MM.1S (cell line): ENCODE data around the gene GPSM1.
A peak's percentile ranks its signal among the peaks of the same experiment; 100 is the strongest.

Source experiments
- DNase-seq: peaks from one replicate; pipeline ENCODE4 v3.0.0-alpha.2; 2015
- H2AFZ ChIP-seq: fragments of 300-600 bp; sonication (generic); 2 replicates; pipeline ENCODE4 v1.6.0; 2016; ENCODE audit warnings: antibody characterized with exemption, low read length
- H3F3A ChIP-seq: fragments of 300-600 bp; sonication (generic); 2 replicates; pipeline ENCODE4 v1.6.1; 2016; ENCODE audit warnings: mild to moderate bottlenecking, antibody characterized with exemption, low read length, moderate library complexity, mixed read lengths; ENCODE audit not compliant: insufficient read depth
- H3K27ac ChIP-seq: fragments of 300-600 bp; sonication (generic); 2 replicates; pipeline ENCODE4 v1.5.1; 2016; ENCODE audit warnings: mild to moderate bottlenecking, low read length
- H3K27me3 ChIP-seq: fragments of 300-600 bp; sonication (generic); replicated peaks from 2 replicates; pipeline ENCODE4 v1.6.0; 2016; ENCODE audit warnings: low read length; ENCODE audit not compliant: insufficient read depth
- H3K36me3 ChIP-seq: fragments of 300-600 bp; sonication (generic); replicated peaks from 2 replicates; pipeline ENCODE4 v1.6.1; 2016; ENCODE audit warnings: mild to moderate bottlenecking, low read length, mixed read lengths; ENCODE audit not compliant: insufficient read depth
- H3K4me1 ChIP-seq: fragments of 300-600 bp; sonication (generic); 2 replicates; pipeline ENCODE4 v1.6.1; 2016; ENCODE audit warnings: low read length, mixed read lengths
- H3K4me2 ChIP-seq: fragments of 300-600 bp; sonication (generic); 2 replicates; pipeline ENCODE4 v1.6.0; 2016; ENCODE audit warnings: low read depth, low read length
- H3K4me3 ChIP-seq: fragments of 300-600 bp; sonication (generic); 2 replicates; pipeline ENCODE4 v1.5.1; 2016; ENCODE audit warnings: low read length, mixed read lengths
- H3K79me2 ChIP-seq: fragments of 300-600 bp; sonication (generic); 2 replicates; pipeline ENCODE4 v1.6.1; 2016; ENCODE audit warnings: mixed run types, low read length, mixed read lengths
- H3K9ac ChIP-seq: fragments of 300-600 bp; sonication (generic); 2 replicates; pipeline ENCODE4 v1.6.1; 2016; ENCODE audit warnings: low read length, mixed read lengths
- H3K9me2 ChIP-seq: fragments of 300-600 bp; sonication (generic); replicated peaks from 2 replicates; pipeline ENCODE4 v1.6.1; 2016; ENCODE audit warnings: mild to moderate bottlenecking, low read length, mixed read lengths; ENCODE audit not compliant: insufficient read depth
- H3K9me3 ChIP-seq: fragments of 300-600 bp; sonication (generic); replicated peaks from 2 replicates; pipeline ENCODE4 v1.6.1; 2016; ENCODE audit warnings: mild to moderate bottlenecking, low read length, mixed read lengths; ENCODE audit not compliant: insufficient read depth
- H4K20me1 ChIP-seq: fragments of 300-600 bp; sonication (generic); 2 replicates; pipeline ENCODE4 v1.6.1; 2016; ENCODE audit warnings: mild to moderate bottlenecking, low read length, moderate library complexity, mixed read lengths; ENCODE audit not compliant: insufficient read depth
- EZH2 ChIP-seq: fragments of 300-600 bp; sonication (generic); optimal IDR thresholded peaks from 2 replicates; pipeline ENCODE3; 2017; ENCODE audit warnings: low read depth, mild to moderate bottlenecking, antibody characterized with exemption, low read length, mixed read lengths
- EZH2phosphoT487 ChIP-seq: fragments of 300-600 bp; sonication (generic); IDR thresholded peaks from 2 replicates; pipeline ENCODE4 v1.6.1; 2018; ENCODE audit warnings: antibody characterized with exemption, low read length
- TF ChIP-seq, protein P1 (sequence below): fragments of 300-600 bp; sonication (generic); IDR thresholded peaks from 2 replicates; pipeline ENCODE4 v1.5.1; 2016; ENCODE audit warnings: antibody characterized with exemption, low read length, mixed read lengths

Gene GPSM1

GRCh38 chr9:136297016-136297691 lies 30.2 kb upstream of the GPSM1 start:
- peak overlapping the region; percentile 87 for H3K4me2 ChIP-seq
- DNase-seq = peak; percentile 68
- peak overlapping the region; percentile 48 for H3K4me3 ChIP-seq

DNA sequence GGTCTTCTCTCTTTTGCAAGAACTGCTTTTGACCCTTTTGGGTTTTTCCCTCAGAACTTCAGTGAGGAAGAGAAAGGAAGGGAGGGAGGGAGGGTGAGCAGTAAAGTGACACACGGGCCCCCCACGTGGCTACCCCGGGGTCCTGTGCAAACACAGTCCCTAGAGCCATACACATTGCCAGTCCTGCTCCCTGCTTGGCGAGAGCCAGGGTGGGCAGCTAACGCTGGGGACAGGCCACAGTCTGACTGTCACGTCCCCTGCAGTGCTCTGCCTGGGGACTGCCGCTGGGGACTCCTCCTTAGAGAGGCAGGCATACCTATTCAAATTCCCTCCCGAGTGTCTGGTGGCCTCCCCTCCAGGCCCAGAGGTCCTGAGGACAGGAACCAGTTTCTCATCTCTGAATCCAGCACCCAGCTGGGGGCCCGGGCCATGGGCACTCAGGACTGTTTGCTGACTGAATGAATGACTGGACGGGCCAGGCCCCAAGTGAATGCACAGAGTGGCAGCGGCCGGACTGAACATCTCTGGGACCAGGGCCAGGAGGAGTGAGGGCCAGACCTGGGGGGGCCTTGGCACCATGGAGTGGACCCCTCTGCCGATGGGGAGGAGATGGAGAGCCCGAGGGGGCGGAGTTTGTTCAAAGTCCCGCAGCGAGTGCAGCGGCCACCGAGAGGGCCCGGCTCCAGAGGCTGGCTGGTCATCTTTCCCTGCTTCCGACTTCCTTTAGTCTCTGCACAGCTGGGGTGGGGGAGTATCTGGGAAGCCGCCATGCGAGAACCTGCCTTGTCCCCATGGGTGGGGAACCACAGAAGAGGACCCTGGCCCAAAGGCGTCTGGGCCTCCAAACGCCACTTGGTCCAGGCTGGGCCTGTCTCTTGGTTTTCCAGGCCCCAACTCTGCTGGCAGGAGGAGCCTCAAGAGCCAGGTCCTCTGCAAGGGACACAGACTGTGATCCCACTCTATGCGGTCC lies 29.3 kb upstream of the GPSM1 start:
- H3K4me3 ChIP-seq = no peak overlapping the region; the same call in 1 of the 2 replicates
- H3F3A ChIP-seq = peaks cover 13% of the 10 kb centered on the region
- DNase-seq = no peak
- H3K27ac ChIP-seq = peak overlapping the region; percentile 34; the same call in 1 of the 2 replicates
- H2AFZ ChIP-seq = no peak overlapping the region
- no peaks in the 10 kb centered on the region for H3K9me3 ChIP-seq
- H3K36me3 ChIP-seq = no peaks in the 10 kb centered on the region
- TF ChIP-seq, protein P1, sequence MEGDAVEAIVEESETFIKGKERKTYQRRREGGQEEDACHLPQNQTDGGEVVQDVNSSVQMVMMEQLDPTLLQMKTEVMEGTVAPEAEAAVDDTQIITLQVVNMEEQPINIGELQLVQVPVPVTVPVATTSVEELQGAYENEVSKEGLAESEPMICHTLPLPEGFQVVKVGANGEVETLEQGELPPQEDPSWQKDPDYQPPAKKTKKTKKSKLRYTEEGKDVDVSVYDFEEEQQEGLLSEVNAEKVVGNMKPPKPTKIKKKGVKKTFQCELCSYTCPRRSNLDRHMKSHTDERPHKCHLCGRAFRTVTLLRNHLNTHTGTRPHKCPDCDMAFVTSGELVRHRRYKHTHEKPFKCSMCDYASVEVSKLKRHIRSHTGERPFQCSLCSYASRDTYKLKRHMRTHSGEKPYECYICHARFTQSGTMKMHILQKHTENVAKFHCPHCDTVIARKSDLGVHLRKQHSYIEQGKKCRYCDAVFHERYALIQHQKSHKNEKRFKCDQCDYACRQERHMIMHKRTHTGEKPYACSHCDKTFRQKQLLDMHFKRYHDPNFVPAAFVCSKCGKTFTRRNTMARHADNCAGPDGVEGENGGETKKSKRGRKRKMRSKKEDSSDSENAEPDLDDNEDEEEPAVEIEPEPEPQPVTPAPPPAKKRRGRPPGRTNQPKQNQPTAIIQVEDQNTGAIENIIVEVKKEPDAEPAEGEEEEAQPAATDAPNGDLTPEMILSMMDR = no peak
- TF ChIP-seq EZH2phosphoT487 (no peak), EZH2 (no peak)
- H3K9ac ChIP-seq = no peak overlapping the region
- H3K4me2 ChIP-seq = peak overlapping the region; percentile 87; the same call in 1 of the 2 replicates
- no peaks in the 10 kb centered on the region for H3K79me2 ChIP-seq
- peaks cover 11% of the 10 kb centered on the region; the same call in 1 of the 2 replicates for H3K4me1 ChIP-seq
- H3K27me3 ChIP-seq = peaks cover 66% of the 10 kb centered on the region
- H4K20me1 ChIP-seq = no peaks in the 10 kb centered on the region
- no peaks in the 10 kb centered on the region for H3K9me2 ChIP-seq

More at GRCh38 chr9:136297016-136297691, 30.2 kb upstream of the GPSM1 start:
- H2AFZ ChIP-seq = peak overlapping the region; percentile 49
- H3K4me1 ChIP-seq = peaks cover 11% of the 10 kb centered on the region; the same call in 1 of the 2 replicates
- H4K20me1 ChIP-seq = no peaks in the 10 kb centered on the region
- no peaks in the 10 kb centered on the region for H3K9me2 ChIP-seq
- no peak overlapping the region; the same call in 1 of the 2 replicates for H3K9ac ChIP-seq
- no peaks in the 10 kb centered on the region for H3K36me3 ChIP-seq
- H3F3A ChIP-seq = peaks cover 13% of the 10 kb centered on the region
- no peak for TF ChIP-seq EZH2phosphoT487
- no peak for TF ChIP-seq EZH2
- TF ChIP-seq, protein P1 = 0 out of 2 replicates have a peak, but pooled peaks have one; percentile 5
- H3K27me3 ChIP-seq = peaks cover 61% of the 10 kb centered on the region
- no peaks in the 10 kb centered on the region for H3K79me2 ChIP-seq
- H3K27ac ChIP-seq = peak overlapping the region; percentile 34; the same call in 1 of the 2 replicates
- H3K9me3 ChIP-seq = no peaks in the 10 kb centered on the region

- Histone ChIP-seq H3K4me2 (no peak overlapping the region), H3K9ac (no peak overlapping the region), H4K20me1 (no peaks in the 10 kb centered on the region), H3K4me1 (peaks cover 11% of the 10 kb centered on the region; the same call in 1 of the 2 replicates), H3F3A (peaks cover 13% of the 10 kb centered on the region), H3K27ac (no peak overlapping the region), H3K9me3 (no peaks in the 10 kb centered on the region), H3K27me3 (peaks cover 77% of the 10 kb centered on the region), H2AFZ (no peak overlapping the region), H3K4me3 (no peak overlapping the region), H3K9me2 (no peaks in the 10 kb centered on the region), H3K36me3 (no peaks in the 10 kb centered on the region), H3K79me2 (no peaks in the 10 kb centered on the region)
- no peak for TF ChIP-seq EZH2phosphoT487
- TF ChIP-seq EZH2 = no peak
- TF ChIP-seq, protein P1 = no peak
- DNase-seq = no peak
Measured at GRCh38 chr9:136299116-136299515, 28.2 kb upstream of the GPSM1 start.
